Astrocyte (in vitro differentiated cells and primary cell): ENCODE results near the gene BTG2. TPM values are rescaled to one million over a fixed set of nuclear protein-coding genes. Genes with fewer than 3 reads are reported as not detected.
"Not testable (repeated sequence)": the region's sequence is repeated elsewhere in the genome, so short reads cannot be mapped to it uniquely, and the experiment has no call there.

Source experiments
- DNase-seq: peaks from one replicate; pipeline ENCODE4 v3.0.0-alpha.2; 2010; ENCODE audit warnings: low read depth
- FAIRE-seq: peaks from 2 replicates; lab custom pipeline; 2011; peaks lifted over from hg19 to GRCh38; lab: Jason Lieb, UNC
- H2AFZ ChIP-seq: 2 replicates; pipeline ENCODE4 v1.6.0; 2012; ENCODE audit warnings: low read depth, low read length, inconsistent platforms
- H3K27ac ChIP-seq: 2 replicates; pipeline ENCODE4 v1.5.1; 2011; ENCODE audit warnings: low read depth, low read length, inconsistent platforms
- H3K27me3 ChIP-seq: 2 replicates; pipeline ENCODE4 v1.6.0; 2011; ENCODE audit warnings: low read length, inconsistent platforms; ENCODE audit not compliant: insufficient read depth
- H3K36me3 ChIP-seq: 2 replicates; pipeline ENCODE4 v1.5.1; 2011; ENCODE audit warnings: low read length, inconsistent platforms; ENCODE audit not compliant: insufficient read depth
- H3K4me1 ChIP-seq: 2 replicates; pipeline ENCODE4 v1.5.1; 2011; ENCODE audit warnings: low read length, inconsistent platforms; ENCODE audit not compliant: insufficient read depth
- H3K4me2 ChIP-seq: 2 replicates; pipeline ENCODE4 v1.6.0; 2012; ENCODE audit warnings: low read length, inconsistent platforms
- H3K4me3 ChIP-seq: 2 replicates; pipeline ENCODE4 v1.5.1; 2011; ENCODE audit warnings: low read depth, mild to moderate bottlenecking, low read length, inconsistent platforms; ENCODE audit not compliant: insufficient read depth
- H3K79me2 ChIP-seq: 2 replicates; pipeline ENCODE4 v1.6.0; 2012; ENCODE audit warnings: mild to moderate bottlenecking, low read length, inconsistent platforms; ENCODE audit not compliant: insufficient read depth
- H3K9ac ChIP-seq: 2 replicates; pipeline ENCODE4 v1.6.0; 2012; ENCODE audit warnings: mild to moderate bottlenecking, low read length, inconsistent platforms
- H3K9me3 ChIP-seq: 2 replicates; pipeline ENCODE4 v1.5.1; 2012; ENCODE audit warnings: low read depth, mild to moderate bottlenecking, low read length, inconsistent platforms; ENCODE audit not compliant: insufficient read depth
- H4K20me1 ChIP-seq: 2 replicates; pipeline ENCODE4 v1.6.0; 2012; ENCODE audit warnings: low read length, inconsistent platforms; ENCODE audit not compliant: insufficient read depth
- H3K27ac Mint-ChIP-seq: one replicate; pipeline ENCODE4 v1.8.0; 2021; ENCODE audit warnings: mild to moderate bottlenecking, mixed read lengths; ENCODE audit not compliant: unreplicated experiment
- H3K27me3 Mint-ChIP-seq: one replicate; pipeline ENCODE4 v1.8.0; 2021; ENCODE audit warnings: low read depth, mixed read lengths; ENCODE audit not compliant: unreplicated experiment
- H3K36me3 Mint-ChIP-seq: one replicate; pipeline ENCODE4 v1.8.0; 2021; ENCODE audit warnings: low read depth, mixed read lengths; ENCODE audit not compliant: unreplicated experiment
- H3K4me1 Mint-ChIP-seq: one replicate; pipeline ENCODE4 v1.8.0; 2021; ENCODE audit warnings: low read depth, mixed read lengths; ENCODE audit not compliant: unreplicated experiment
- H3K4me3 Mint-ChIP-seq: one replicate; pipeline ENCODE4 v1.8.0; 2021; ENCODE audit warnings: mild to moderate bottlenecking, moderate library complexity, mixed read lengths; ENCODE audit not compliant: unreplicated experiment
- H3K9me3 Mint-ChIP-seq: one replicate; pipeline ENCODE4 v1.8.0; 2021; ENCODE audit warnings: mild to moderate bottlenecking, mixed read lengths; ENCODE audit not compliant: unreplicated experiment
- EZH2 ChIP-seq: IDR thresholded peaks from 2 replicates; pipeline ENCODE4 v1.6.1; 2012; ENCODE audit warnings: mild to moderate bottlenecking, low read length, inconsistent platforms; ENCODE audit not compliant: insufficient read depth
- total RNA-seq: library from RNA; stranded (reverse); gene quantifications from 2 replicates; pipeline ENCODE4 v1.2.1, GENCODE V29; 2021
- TF ChIP-seq, protein P1 (sequence below): IDR thresholded peaks from 2 replicates; pipeline ENCODE4 v1.5.1; 2011; ENCODE audit warnings: low read depth, mild to moderate bottlenecking, inconsistent platforms, low read length, moderate library complexity; ENCODE audit not compliant: insufficient read depth

Gene BTG2
- total RNA-seq, 1 donor from 2014 or later, result 58.3 TPM

GRCh38 chr1:203311368-203312301 is 6.3 kb downstream of the BTG2 start:
- peaks cover 6% of the 10 kb centered on the region for H3K36me3 ChIP-seq
- H3K9me3 ChIP-seq, result no peaks in the 10 kb centered on the region
- Mint-ChIP-seq H3K36me3 (peaks cover 12% of the 10 kb centered on the region), H3K4me1 (peaks cover 28% of the 10 kb centered on the region), H3K4me3 (no peak overlapping the region), H3K27me3 (no peaks in the 10 kb centered on the region), H3K9me3 (no peaks in the 10 kb centered on the region), H3K27ac (no peak overlapping the region)
- no peak for DNase-seq
- peaks cover 49% of the 10 kb centered on the region for H4K20me1 ChIP-seq
- H3K27ac ChIP-seq, result no peak overlapping the region
- FAIRE-seq, result no peak
- H3K4me3 ChIP-seq, result no peak overlapping the region
- H3K9ac ChIP-seq, result no peak overlapping the region
- H2AFZ ChIP-seq, result no peak overlapping the region
- H3K79me2 ChIP-seq, result peaks cover 24% of the 10 kb centered on the region
- H3K4me1 ChIP-seq, result peaks cover 17% of the 10 kb centered on the region
- H3K27me3 ChIP-seq, result no peaks in the 10 kb centered on the region
- no peak overlapping the region for H3K4me2 ChIP-seq
- no peak for TF ChIP-seq EZH2
- TF ChIP-seq, protein P1, sequence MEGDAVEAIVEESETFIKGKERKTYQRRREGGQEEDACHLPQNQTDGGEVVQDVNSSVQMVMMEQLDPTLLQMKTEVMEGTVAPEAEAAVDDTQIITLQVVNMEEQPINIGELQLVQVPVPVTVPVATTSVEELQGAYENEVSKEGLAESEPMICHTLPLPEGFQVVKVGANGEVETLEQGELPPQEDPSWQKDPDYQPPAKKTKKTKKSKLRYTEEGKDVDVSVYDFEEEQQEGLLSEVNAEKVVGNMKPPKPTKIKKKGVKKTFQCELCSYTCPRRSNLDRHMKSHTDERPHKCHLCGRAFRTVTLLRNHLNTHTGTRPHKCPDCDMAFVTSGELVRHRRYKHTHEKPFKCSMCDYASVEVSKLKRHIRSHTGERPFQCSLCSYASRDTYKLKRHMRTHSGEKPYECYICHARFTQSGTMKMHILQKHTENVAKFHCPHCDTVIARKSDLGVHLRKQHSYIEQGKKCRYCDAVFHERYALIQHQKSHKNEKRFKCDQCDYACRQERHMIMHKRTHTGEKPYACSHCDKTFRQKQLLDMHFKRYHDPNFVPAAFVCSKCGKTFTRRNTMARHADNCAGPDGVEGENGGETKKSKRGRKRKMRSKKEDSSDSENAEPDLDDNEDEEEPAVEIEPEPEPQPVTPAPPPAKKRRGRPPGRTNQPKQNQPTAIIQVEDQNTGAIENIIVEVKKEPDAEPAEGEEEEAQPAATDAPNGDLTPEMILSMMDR, result no peak

GRCh38 chr1:203314025-203314759 is 8.9 kb downstream of the BTG2 start:
- not testable (repeated sequence) for H3K4me1 ChIP-seq, H3K27ac Mint-ChIP-seq, H3K9me3 ChIP-seq, H3K9me3 Mint-ChIP-seq, H3K4me2 ChIP-seq, DNase-seq, H3K36me3 Mint-ChIP-seq, H2AFZ ChIP-seq, H3K27me3 ChIP-seq, H3K36me3 ChIP-seq, H3K4me3 ChIP-seq, H3K4me3 Mint-ChIP-seq, H3K9ac ChIP-seq, FAIRE-seq, H3K27ac ChIP-seq, H3K4me1 Mint-ChIP-seq, H3K79me2 ChIP-seq
- H4K20me1 ChIP-seq, result peaks cover 23% of the 10 kb centered on the region
- H3K27me3 Mint-ChIP-seq, result peaks cover 11% of the 10 kb centered on the region

DNA sequence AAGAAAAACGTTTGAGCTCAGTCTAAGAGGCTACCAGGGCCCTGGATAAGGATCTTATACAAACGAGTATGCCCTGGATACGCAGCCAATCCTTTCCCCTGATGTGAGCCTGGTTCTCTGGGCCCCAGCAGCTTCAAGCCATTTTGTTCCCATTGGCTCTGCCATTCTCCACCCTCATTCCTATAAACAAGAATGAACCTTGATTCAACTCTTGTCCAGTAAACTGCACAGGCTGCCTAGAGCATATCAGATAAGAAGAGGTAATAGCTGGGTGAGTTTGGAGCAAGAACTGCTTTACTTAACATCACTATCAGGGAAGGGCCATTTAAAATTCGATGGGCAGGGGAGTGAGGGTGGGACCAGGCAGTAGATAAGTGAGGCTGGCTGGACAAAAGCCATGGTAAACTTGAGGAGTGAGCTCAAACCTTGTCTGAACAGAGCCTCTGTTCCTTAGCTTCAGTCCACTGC is 11.3 kb downstream of the BTG2 start:
- Mint-ChIP-seq H3K4me3 (no peak overlapping the region), H3K36me3 (peaks cover 3% of the 10 kb centered on the region), H3K27me3 (peaks cover 19% of the 10 kb centered on the region), H3K27ac (no peak overlapping the region), H3K4me1 (peaks cover 10% of the 10 kb centered on the region), H3K9me3 (peaks cover 3% of the 10 kb centered on the region)
- H3K27ac ChIP-seq, result no peak overlapping the region
- H3K4me3 ChIP-seq, result no peak overlapping the region
- DNase-seq, result peak; percentile 70
- H3K27me3 ChIP-seq, result peaks cover 11% of the 10 kb centered on the region
- H3K4me2 ChIP-seq, result no peak overlapping the region
- H3K9me3 ChIP-seq, result no peaks in the 10 kb centered on the region
- no peak for FAIRE-seq
- H3K36me3 ChIP-seq, result no peaks in the 10 kb centered on the region
- H3K9ac ChIP-seq, result no peak overlapping the region
- no peak overlapping the region for H2AFZ ChIP-seq
- H3K79me2 ChIP-seq, result no peaks in the 10 kb centered on the region
- no peak for TF ChIP-seq EZH2
- TF ChIP-seq, protein P1, result no peak
- peaks cover 5% of the 10 kb centered on the region for H3K4me1 ChIP-seq
- H4K20me1 ChIP-seq, result peaks cover 2% of the 10 kb centered on the region
